OCI-LY7 (cell line): ENCODE results near the gene M1AP. TPM values are rescaled to one million over a fixed set of nuclear protein-coding genes. Genes with fewer than 3 reads are reported as not detected.
A peak's percentile ranks its signal among the peaks of the same experiment; 100 is the strongest.

Experiments
- BruUV-seq: library from RNA; stranded (reverse); fragments of 400-500 nt; replicated peaks from 2 replicates; lab custom pipeline; 2021; lab: Mats Ljungman, UMichigan
- CTCF ChIA-PET: fragments of 300-600 bp; sonication (Branson Sonifier 250); formaldehyde crosslinking; loops from one replicate; lab custom pipeline; 2022; ENCODE audit warnings: antibody characterized with exemption; ENCODE audit not compliant: unreplicated experiment; lab: Charles Lee
- POLR2A ChIA-PET: fragments of 300-600 bp; sonication (Branson Sonifier 250); formaldehyde crosslinking; loops from one replicate; lab custom pipeline; 2022; ENCODE audit warnings: antibody characterized with exemption; lab: Charles Lee
- DNase-seq: peaks from one replicate; pipeline ENCODE4 v3.0.0-alpha.2; 2015; ENCODE audit warnings: low spot score
- H2AFZ ChIP-seq: fragments of 200-600 bp; sonication (generic), shearing (Covaris generic); 2 replicates; pipeline ENCODE4 v1.6.1; 2014; ENCODE audit warnings: mild to moderate bottlenecking, antibody characterized with exemption, low read length, moderate library complexity
- H3K27ac ChIP-seq: fragments of 200-600 bp; sonication (generic); 2 replicates; pipeline ENCODE4 v1.5.1; 2014; ENCODE audit warnings: mixed run types, low read depth, mild to moderate bottlenecking, moderate library complexity, low read length, inconsistent platforms; ENCODE audit not compliant: poor library complexity, severe bottlenecking
- H3K36me3 ChIP-seq: fragments of 200-600 bp; sonication (generic); 2 replicates; pipeline ENCODE4 v1.6.1; 2014; ENCODE audit warnings: mild to moderate bottlenecking, antibody characterized with exemption, low read length, moderate library complexity, mixed read lengths; ENCODE audit not compliant: insufficient read depth
- H3K4me1 ChIP-seq: fragments of 200-600 bp; sonication (generic); 2 replicates; pipeline ENCODE4 v1.5.1; 2014; ENCODE audit warnings: mild to moderate bottlenecking, low read length; ENCODE audit not compliant: insufficient read depth, poor library complexity, severe bottlenecking
- H3K4me2 ChIP-seq: fragments of 200-600 bp; sonication (generic); 2 replicates; pipeline ENCODE4 v1.6.1; 2014; ENCODE audit warnings: mild to moderate bottlenecking, low read length
- H3K4me3 ChIP-seq: fragments of 200-600 bp; sonication (generic); 2 replicates; pipeline ENCODE4 v1.5.1; 2014; ENCODE audit warnings: mild to moderate bottlenecking, low read depth, low read length; ENCODE audit not compliant: poor library complexity, severe bottlenecking
- H3K79me2 ChIP-seq: fragments of 200-600 bp; sonication (generic); 2 replicates; pipeline ENCODE4 v1.6.1; 2016; ENCODE audit warnings: low read depth, mild to moderate bottlenecking, low read length, moderate library complexity, mixed read lengths; ENCODE audit not compliant: insufficient read depth
- H3K9me2 ChIP-seq: fragments of 200-600 bp; sonication (generic); 2 replicates; pipeline ENCODE4 v1.6.1; 2016; ENCODE audit warnings: mild to moderate bottlenecking, low read length, mixed read lengths; ENCODE audit not compliant: insufficient read depth
- H3K9me3 ChIP-seq: fragments of 200-600 bp; sonication (generic); 2 replicates; pipeline ENCODE4 v1.6.1; 2014; ENCODE audit warnings: mild to moderate bottlenecking, mixed run types, low read length, mixed read lengths
- H4K20me1 ChIP-seq: fragments of 200-600 bp; sonication (generic); 2 replicates; pipeline ENCODE4 v1.6.1; 2014; ENCODE audit warnings: mild to moderate bottlenecking, antibody characterized with exemption, low read length, moderate library complexity, mixed read lengths; ENCODE audit not compliant: insufficient read depth
- EZH2phosphoT487 ChIP-seq: fragments of 200-600 bp; sonication (generic); IDR thresholded peaks from 2 replicates; pipeline ENCODE4 v1.6.1; 2018; ENCODE audit warnings: low read depth, borderline replicate concordance, mild to moderate bottlenecking, mixed run types, antibody characterized with exemption, low read length, moderate library complexity, mixed read lengths
- intact Hi-C: fragments of 100-400 bp; cut with micrococcal nuclease; formaldehyde crosslinking; loops from one replicate; pipeline ENCODE4 v1.10.0; 2022; ENCODE audit not compliant: unreplicated experiment
- total RNA-seq, 2 experiments: library from RNA; depleted of rRNA in 1 of 2; stranded (reverse); fragments of >200 nt in 1 of 2; shearing (Covaris generic) in 1 of 2; gene quantifications; 2 replicates each; pipeline ENCODE4 v1.2.3, GENCODE V29; 2014 to 2022
- TF ChIP-seq, protein P1 (sequence below): fragments of 200-600 bp; sonication (generic); conservative IDR thresholded peaks from 2 replicates; pipeline ENCODE4 v1.5.1; 2014; ENCODE audit warnings: mild to moderate bottlenecking, antibody characterized with exemption, low read length, moderate library complexity, mixed read lengths

M1AP gene
- total RNA-seq, 2 experiments from 2014 or later = not detected

DNA sequence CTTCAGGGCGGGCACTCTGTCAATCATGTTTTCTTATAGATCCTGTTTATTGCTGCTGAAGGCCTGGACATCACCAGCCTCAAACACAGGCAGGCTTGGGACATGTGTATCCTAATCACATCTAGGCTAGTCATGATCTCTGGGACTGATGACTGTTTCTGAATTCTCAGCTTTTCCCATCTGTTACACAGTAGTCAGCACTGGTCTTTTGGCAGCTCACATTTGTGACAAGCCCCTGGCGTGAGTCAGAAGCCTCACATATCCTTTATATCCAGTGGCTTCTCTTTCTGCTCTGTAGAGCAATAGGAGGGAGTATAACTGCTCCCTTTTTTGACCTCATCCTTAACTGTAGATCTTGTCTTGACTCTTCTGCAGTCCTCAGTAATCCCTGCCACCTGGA lies 10.4 kb upstream of the M1AP start:
- BruUV-seq = no TSS peak
- intact Hi-C loops = no loop called here
- H4K20me1 ChIP-seq = no peaks in the 10 kb centered on the region
- no peak overlapping the region for H3K4me3 ChIP-seq
- H3K79me2 ChIP-seq = no peaks in the 10 kb centered on the region
- TF ChIP-seq, protein P1, sequence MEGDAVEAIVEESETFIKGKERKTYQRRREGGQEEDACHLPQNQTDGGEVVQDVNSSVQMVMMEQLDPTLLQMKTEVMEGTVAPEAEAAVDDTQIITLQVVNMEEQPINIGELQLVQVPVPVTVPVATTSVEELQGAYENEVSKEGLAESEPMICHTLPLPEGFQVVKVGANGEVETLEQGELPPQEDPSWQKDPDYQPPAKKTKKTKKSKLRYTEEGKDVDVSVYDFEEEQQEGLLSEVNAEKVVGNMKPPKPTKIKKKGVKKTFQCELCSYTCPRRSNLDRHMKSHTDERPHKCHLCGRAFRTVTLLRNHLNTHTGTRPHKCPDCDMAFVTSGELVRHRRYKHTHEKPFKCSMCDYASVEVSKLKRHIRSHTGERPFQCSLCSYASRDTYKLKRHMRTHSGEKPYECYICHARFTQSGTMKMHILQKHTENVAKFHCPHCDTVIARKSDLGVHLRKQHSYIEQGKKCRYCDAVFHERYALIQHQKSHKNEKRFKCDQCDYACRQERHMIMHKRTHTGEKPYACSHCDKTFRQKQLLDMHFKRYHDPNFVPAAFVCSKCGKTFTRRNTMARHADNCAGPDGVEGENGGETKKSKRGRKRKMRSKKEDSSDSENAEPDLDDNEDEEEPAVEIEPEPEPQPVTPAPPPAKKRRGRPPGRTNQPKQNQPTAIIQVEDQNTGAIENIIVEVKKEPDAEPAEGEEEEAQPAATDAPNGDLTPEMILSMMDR = no peak
- no peak for TF ChIP-seq EZH2phosphoT487
- H2AFZ ChIP-seq = no peak overlapping the region
- H3K4me2 ChIP-seq = no peak overlapping the region
- ChIA-PET CTCF (no interaction called here), POLR2A (no interaction called here)
- H3K9me3 ChIP-seq = no peaks in the 10 kb centered on the region
- DNase-seq = no peak
- H3K9me2 ChIP-seq = no peaks in the 10 kb centered on the region
- H3K27ac ChIP-seq = no peak overlapping the region
- H3K4me1 ChIP-seq = peaks cover 3% of the 10 kb centered on the region
- H3K36me3 ChIP-seq = no peaks in the 10 kb centered on the region

DNA sequence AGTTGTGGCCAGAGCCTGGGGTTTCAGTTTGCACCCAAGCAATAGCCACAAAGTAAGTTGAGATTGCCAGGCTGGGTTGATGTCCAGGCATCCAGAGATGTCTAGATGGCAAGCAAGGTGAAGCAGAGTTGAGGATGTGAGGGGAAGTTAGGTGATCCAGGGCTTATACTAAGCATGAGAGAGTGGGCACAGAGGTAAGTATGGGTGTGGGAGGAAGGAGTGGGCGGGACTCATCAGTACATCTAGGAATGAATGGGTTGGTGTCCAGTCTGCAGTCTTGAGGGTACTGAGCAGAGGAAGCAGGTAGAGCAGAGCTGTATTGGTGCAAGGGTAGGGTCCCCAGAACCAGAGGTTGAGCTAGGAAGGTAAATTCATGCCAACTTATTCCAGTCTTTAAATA lies 7.4 kb upstream of the M1AP start:
- POLR2A ChIA-PET = interaction anchor here (0.6 kb wide), 1 partner anchor 13 kb away, joined by 4 read pairs; no protein-coding TSS in a partner anchor
- intact Hi-C loops = no loop called here
- no peak for TF ChIP-seq EZH2phosphoT487
- TF ChIP-seq, protein P1 = no peak

DNA sequence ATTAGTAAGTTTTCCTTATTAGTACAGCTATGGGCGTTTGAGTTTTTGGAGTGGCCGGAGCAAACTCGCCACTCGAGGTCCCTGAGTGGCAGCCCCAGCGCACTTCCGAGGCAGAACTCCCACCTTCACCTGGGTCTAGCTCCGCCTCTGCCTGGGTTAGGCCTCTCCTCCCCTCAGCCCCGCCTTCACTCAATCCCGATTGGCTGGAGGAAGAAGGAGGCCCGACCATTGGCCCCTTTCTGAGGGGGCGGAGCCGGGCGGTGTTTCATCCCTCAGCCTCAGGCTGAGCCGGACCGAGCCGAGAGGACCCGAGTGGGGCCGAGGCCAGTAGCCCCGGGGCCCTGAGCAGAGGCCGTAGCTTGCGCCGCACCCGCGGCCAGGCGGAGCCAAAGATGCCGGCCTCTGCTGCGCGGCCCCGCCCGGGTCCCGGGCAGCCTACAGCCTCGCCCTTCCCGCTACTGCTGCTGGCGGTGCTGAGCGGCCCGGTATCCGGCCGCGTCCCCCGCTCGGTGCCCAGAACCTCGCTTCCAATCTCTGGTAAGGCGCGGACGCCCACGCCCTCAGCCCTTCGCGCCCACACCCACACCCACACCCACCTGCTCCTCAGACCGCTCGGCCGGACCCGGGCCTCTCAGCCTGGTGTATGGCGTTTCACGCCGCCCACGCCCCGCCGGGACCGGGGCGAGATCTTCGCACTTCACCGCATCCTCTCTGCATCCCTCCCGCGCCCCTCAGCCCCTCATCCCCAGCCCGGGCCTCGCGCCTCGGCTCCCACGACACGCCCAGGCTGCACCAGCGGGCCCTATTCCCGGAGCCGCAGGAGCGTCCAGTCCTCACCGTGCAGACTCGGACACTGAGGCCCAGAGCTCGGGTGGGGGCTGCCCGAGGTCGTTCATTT lies 6.1 kb upstream of the M1AP start, which contains the start of gene SEMA4F:
Gene SEMA4F, plus strand, starts transcription at position 263 of the 898 bp plus-strand sequence. Its CDS starts 130 bp downstream, at position 393.
- ChIA-PET CTCF (no interaction called here), POLR2A (interaction anchor here (0.6 to 1.2 kb wide), 4 partner anchors 23 to 210 kb away, joined by 3 to 4 read pairs (median 3); no protein-coding TSS in a partner anchor)
- peak within 1 kb of the TSS; percentile 72 for H3K4me3 ChIP-seq
- H3K36me3 ChIP-seq = no peaks in the 10 kb centered on the region
- peak; percentile 94 for DNase-seq
- H3K9me3 ChIP-seq = no peaks in the 10 kb centered on the region
- no peaks in the 10 kb centered on the region for H4K20me1 ChIP-seq
- no TSS peak for BruUV-seq
- peak within 1 kb of the TSS; percentile 99 for H2AFZ ChIP-seq
- no peaks in the 10 kb centered on the region for H3K79me2 ChIP-seq
- peak within 1 kb of the TSS; percentile 81 for H3K4me2 ChIP-seq
- no peak for TF ChIP-seq EZH2phosphoT487
- TF ChIP-seq, protein P1 = no peak
- no peaks in the 10 kb centered on the region for H3K9me2 ChIP-seq
- intact Hi-C loops = no loop called here
- no peak within 1 kb of the TSS for H3K27ac ChIP-seq
- H3K4me1 ChIP-seq = peaks cover 5% of the 10 kb centered on the region

More for the DNA sequence above, 7.4 kb upstream of the M1AP start:
- H3K27ac ChIP-seq = no peak overlapping the region
- no peaks in the 10 kb centered on the region for H3K79me2 ChIP-seq
- CTCF ChIA-PET = no interaction called here
- H3K4me2 ChIP-seq = no peak overlapping the region
- no peaks in the 10 kb centered on the region for H3K9me2 ChIP-seq
- no peak for DNase-seq
- peaks cover 5% of the 10 kb centered on the region for H3K4me1 ChIP-seq
- H3K36me3 ChIP-seq = no peaks in the 10 kb centered on the region
- no peak overlapping the region for H2AFZ ChIP-seq
- no peaks in the 10 kb centered on the region for H3K9me3 ChIP-seq
- no TSS peak for BruUV-seq
- H4K20me1 ChIP-seq = no peaks in the 10 kb centered on the region
- no peak overlapping the region for H3K4me3 ChIP-seq
